Endothelial cell of umbilical vein (primary cell): ENCODE data around the gene ZKSCAN4. TPM values are rescaled to one million over a fixed set of nuclear protein-coding genes. Genes with fewer than 3 reads are reported as not detected.

Experiments used
- BruUV-seq: library from RNA; stranded (reverse); fragments of 400-500 nt; replicated peaks from 2 replicates; lab custom pipeline; 2021; lab: Mats Ljungman, UMichigan
- CTCF ChIA-PET: fragments of 300-600, 350-600 bp; sonication (Branson Sonifier 250); formaldehyde crosslinking; loops from one replicate; lab custom pipeline; 2021; ENCODE audit warnings: antibody characterized with exemption, inconsistent platforms; lab: Charles Lee
- POLR2A ChIA-PET: fragments of 300-600, 350-600 bp; sonication (Branson Sonifier 250); formaldehyde crosslinking; loops from one replicate; lab custom pipeline; 2021; ENCODE audit warnings: antibody characterized with exemption, inconsistent platforms; lab: Charles Lee
- DNase-seq: peaks from one replicate; pipeline ENCODE4 v3.0.0-alpha.2; 2011; ENCODE audit warnings: low read depth, low spot score
- FAIRE-seq: peaks from 2 replicates; lab custom pipeline; 2011; peaks lifted over from hg19 to GRCh38; lab: Jason Lieb, UNC
- H2AFZ ChIP-seq: 2 replicates; pipeline ENCODE4 v1.6.0; 2012; ENCODE audit warnings: low read depth, low read length, control low read depth, inconsistent platforms
- H3K27ac ChIP-seq: 2 replicates; pipeline ENCODE4 v1.5.1; 2011; ENCODE audit warnings: low read depth, mild to moderate bottlenecking, control low read depth, low read length, moderate library complexity; ENCODE audit not compliant: insufficient read depth
- H3K27me3 ChIP-seq, 2 experiments: 2 replicates each; pipeline versions ENCODE4 v1.6.0 to v1.6.1; 2011; ENCODE audit warnings: low read length in 2 of 2, mixed read lengths in 1 of 2; ENCODE audit not compliant: control insufficient read depth in 2 of 2, insufficient read depth in 2 of 2
- H3K36me3 ChIP-seq, 2 experiments: 2 replicates in 1 of 2; 3 replicates in 1 of 2; pipeline ENCODE4 v1.5.1; 2011; ENCODE audit warnings: low read length in 2 of 2, mild to moderate bottlenecking in 1 of 2, moderate library complexity in 1 of 2; ENCODE audit not compliant: control insufficient read depth in 2 of 2, insufficient read depth in 2 of 2; ENCODE audit errors: extremely low read depth in 1 of 2
- H3K4me1 ChIP-seq: 3 replicates; pipeline ENCODE4 v1.5.1; 2011; ENCODE audit warnings: mild to moderate bottlenecking, low read length; ENCODE audit not compliant: control insufficient read depth, insufficient read depth; ENCODE audit errors: extremely low read depth
- H3K4me2 ChIP-seq: 2 replicates; pipeline ENCODE4 v1.6.1; 2011; ENCODE audit warnings: low read length, control low read depth, mixed read lengths; ENCODE audit not compliant: insufficient read depth
- H3K4me3 ChIP-seq, 3 experiments: fragments of 200-600 bp in 1 of 3; sonication (generic), shearing (Covaris generic) in 1 of 3; replicated peaks in 1 of 3; 2 replicates each; pipeline ENCODE4 v1.5.1; 2011 to 2016; ENCODE audit warnings: control low read depth in 3 of 3, low read length in 3 of 3, mild to moderate bottlenecking in 2 of 3, inconsistent platforms in 1 of 3, low read depth in 1 of 3, moderate library complexity in 1 of 3; ENCODE audit not compliant: insufficient read depth in 1 of 3
- H3K79me2 ChIP-seq: 2 replicates; pipeline ENCODE4 v1.6.0; 2012; ENCODE audit warnings: low read length, inconsistent platforms; ENCODE audit not compliant: control insufficient read depth, insufficient read depth
- H3K9ac ChIP-seq: replicated peaks from 2 replicates; pipeline ENCODE3; 2011; ENCODE audit warnings: low read length, control low read depth; ENCODE audit not compliant: insufficient read depth; ENCODE audit errors: extremely low read depth
- H3K9me1 ChIP-seq: replicated peaks from 3 replicates; pipeline ENCODE4 v1.6.0; 2011; ENCODE audit warnings: mild to moderate bottlenecking, low read length; ENCODE audit not compliant: control insufficient read depth, insufficient read depth; ENCODE audit errors: extremely low read depth
- H3K9me3 ChIP-seq: replicated peaks from 2 replicates; pipeline ENCODE4 v1.5.1; 2012; ENCODE audit warnings: low read length, inconsistent platforms; ENCODE audit not compliant: control insufficient read depth, insufficient read depth
- H4K20me1 ChIP-seq: replicated peaks from 2 replicates; pipeline ENCODE3; 2011; ENCODE audit warnings: mild to moderate bottlenecking, low read length; ENCODE audit not compliant: control insufficient read depth, insufficient read depth; ENCODE audit errors: extremely low read depth
- CTCF ChIP-seq, 2 donors: IDR thresholded peaks; 1 replicate in 1 of 2; 2 replicates in 1 of 2; pipeline ENCODE4 v1.5.1; 2011; ENCODE audit warnings: low read length in 2 of 2, mild to moderate bottlenecking in 2 of 2, moderate library complexity in 2 of 2, control low read depth in 1 of 2, inconsistent platforms in 1 of 2, low read depth in 1 of 2; ENCODE audit not compliant: insufficient read depth in 1 of 2; ENCODE audit errors: extremely low read depth in 1 of 2
- FOS ChIP-seq: IDR thresholded peaks from 2 replicates; pipeline ENCODE4 v1.6.1; 2011; ENCODE audit warnings: mild to moderate bottlenecking, low read length, moderate library complexity, borderline replicate concordance; ENCODE audit not compliant: insufficient read depth
- GATA2 ChIP-seq: IDR thresholded peaks from 2 replicates; pipeline ENCODE4 v1.7.0; 2011; ENCODE audit warnings: low read depth, mild to moderate bottlenecking, moderate library complexity, mixed read lengths, low read length; ENCODE audit not compliant: insufficient read length, insufficient read depth
- JUN ChIP-seq: IDR thresholded peaks from 2 replicates; pipeline ENCODE4 v1.6.1; 2011; ENCODE audit warnings: borderline replicate concordance, low read depth; ENCODE audit not compliant: insufficient read length, insufficient read depth
- MYC ChIP-seq: IDR thresholded peaks from one replicate; pipeline ENCODE4 v1.6.1; 2011; ENCODE audit warnings: mild to moderate bottlenecking, low read depth, low read length
- POLR2A ChIP-seq: IDR thresholded peaks from 2 replicates; pipeline ENCODE4 v1.6.1; 2012; ENCODE audit warnings: low read depth, mild to moderate bottlenecking, control low read depth, low read length
- POLR2AphosphoS5 ChIP-seq: IDR thresholded peaks from 2 replicates; pipeline ENCODE4 v1.6.1; 2012; ENCODE audit warnings: low read depth, mild to moderate bottlenecking, control low read depth, low read length, moderate library complexity; ENCODE audit not compliant: insufficient read depth
- dilution Hi-C: fragments of 300-500 bp; cut with MboI; formaldehyde crosslinking; loops from one replicate; pipeline ENCODE4 v1.15.0; 2019; ENCODE audit warnings: low sequenced_read_pairs; ENCODE audit not compliant: extremely low pct_ligation_motif_present
- intact Hi-C: fragments of 100-400 bp; cut with micrococcal nuclease; formaldehyde crosslinking; loops from one replicate; pipeline ENCODE4 v1.10.0; 2022
- polyA plus RNA-seq, 4 experiments: library from polyadenylated mRNA; depleted of rRNA in 3 of 4; stranded (reverse) in 3 of 4; unstranded in 1 of 4; fragments of >200 nt; gene quantifications; 2 replicates each; pipeline versions ENCODE4 v1.2.1 to v1.2.3, GENCODE V29; 2011 to 2012; ENCODE audit warnings: missing spikeins in 1 of 4
- total RNA-seq: library from RNA; stranded (reverse); gene quantifications from 2 replicates; pipeline ENCODE4 v1.2.3, GENCODE V29; 2021
- TF ChIP-seq, protein P1 (sequence below): IDR thresholded peaks from 2 replicates; pipeline ENCODE4 v1.6.1; 2011; ENCODE audit not compliant: insufficient read depth, insufficient read length

Gene ZKSCAN4
- total and polyA plus RNA-seq, 2 donors (not counting 3 experiments of a cell fraction or from before 2014, with no cell fraction given): 1.3 to 3.6 TPM

- Histone ChIP-seq H3K9ac (peak overlapping the region; percentile 32), H3K4me1 (peaks cover 3% of the 10 kb centered on the region), H3K9me3 (no peaks in the 10 kb centered on the region), H2AFZ (peak overlapping the region; percentile 79), H3K36me3 (no peaks in the 10 kb centered on the region), H3K27me3 (peaks cover 10 to 21% of the 10 kb centered on the region in 2 experiments), H3K27ac (peak overlapping the region; percentile 21), H3K4me2 (peak overlapping the region; percentile 71), H4K20me1 (no peaks in the 10 kb centered on the region), H3K9me1 (no peaks in the 10 kb centered on the region), H3K4me3 (peak overlapping the region; percentile 40 to 60 (median 53)), H3K79me2 (no peaks in the 10 kb centered on the region)
- intact Hi-C loops: loop anchor here (10.0 kb wide), 2 partner anchors 436 to 766 kb away; no protein-coding TSS in a partner anchor
- CTCF ChIA-PET: interaction anchor here (1.0 to 1.7 kb wide), 6 partner anchors 34 to 137 kb away, joined by 3 to 6 read pairs (median 3); partner anchors contain the start of genes ZKSCAN4, ZKSCAN8 and ZSCAN26
- FAIRE-seq: peak; percentile 82
- dilution Hi-C loops: no loop called here
- no peak for TF ChIP-seq POLR2A
- peak; percentile 42 for TF ChIP-seq POLR2AphosphoS5
- no peak for TF ChIP-seq JUN
- peak; percentile 59 for DNase-seq
- POLR2A ChIA-PET: interaction anchor here (0.7 kb wide), 1 partner anchor 80 kb away, joined by 3 read pairs; no protein-coding TSS in a partner anchor
- BruUV-seq: TSS peak; percentile 56
Measured at GRCh38 chr6:28218312-28219248, 33.5 kb downstream of the ZKSCAN4 start.

GRCh38 chr6:28217890-28218289, 34.2 kb downstream of the ZKSCAN4 start:
- no peak for FAIRE-seq
- TF ChIP-seq CTCF (IDR thresholded peaks at IDR 0.05; ENCODE audit: extremely low read depth in 1 of 2, insufficient read depth in 1 of 2, low read depth in 1 of 2, low read length in 2 of 2) (no peak), POLR2A (no peak), JUN (no peak), MYC (no peak), POLR2AphosphoS5 (no peak), GATA2 (no peak), FOS (no peak)
- TF ChIP-seq, protein P1, sequence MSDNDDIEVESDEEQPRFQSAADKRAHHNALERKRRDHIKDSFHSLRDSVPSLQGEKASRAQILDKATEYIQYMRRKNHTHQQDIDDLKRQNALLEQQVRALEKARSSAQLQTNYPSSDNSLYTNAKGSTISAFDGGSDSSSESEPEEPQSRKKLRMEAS: no peak
- Histone ChIP-seq H3K4me3 (no peak overlapping the region), H4K20me1 (no peaks in the 10 kb centered on the region), H3K4me1 (peaks cover 3% of the 10 kb centered on the region), H3K27me3 (peaks cover 10 to 24% of the 10 kb centered on the region in 2 experiments), H3K27ac (no peak overlapping the region), H3K9ac (no peak overlapping the region), H3K79me2 (no peaks in the 10 kb centered on the region), H3K9me1 (no peaks in the 10 kb centered on the region), H3K4me2 (no peak overlapping the region), H3K36me3 (no peaks in the 10 kb centered on the region), H2AFZ (no peak overlapping the region), H3K9me3 (no peaks in the 10 kb centered on the region)
- DNase-seq: no peak
- CTCF ChIA-PET: interaction anchor here (1.1 to 1.7 kb wide), 5 partner anchors 34 to 138 kb away, joined by 3 to 6 read pairs (median 3); partner anchors contain the start of genes ZKSCAN4 and ZSCAN26
- dilution Hi-C loops: no loop called here
- POLR2A ChIA-PET: interaction anchor here (0.7 kb wide), 1 partner anchor 81 kb away, joined by 3 read pairs; no protein-coding TSS in a partner anchor
- BruUV-seq: no TSS peak
- intact Hi-C loops: loop anchor here (10.0 kb wide), 2 partner anchors 437 to 767 kb away; no protein-coding TSS in a partner anchor
